Thyroid gland (tissue), 4 donors: ENCODE results near the gene GALNT17. TPM values are rescaled to one million over a fixed set of nuclear protein-coding genes. Genes with fewer than 3 reads are reported as not detected.

Source experiments
- DNase-seq, 2 donors: peaks; one replicate each; pipeline ENCODE4 v3.0.0-alpha.2; 2019
- H3K27ac ChIP-seq, 3 donors: fragments of 200-600 bp; sonication (generic); 1 replicate in 2 of 3; 2 replicates in 1 of 3; pipeline ENCODE4 v1.5.1; 2016 to 2019; ENCODE audit warnings: mild to moderate bottlenecking in 1 of 3, moderate library complexity in 1 of 3
- H3K27me3 ChIP-seq: fragments of 200-600 bp; sonication (generic); one replicate; pipeline ENCODE4 v1.5.1; 2019
- H3K36me3 ChIP-seq, 2 donors: fragments of 200-600 bp; sonication (generic); one replicate each; pipeline ENCODE4 v1.5.1; 2016 to 2019
- H3K4me1 ChIP-seq, 2 donors: fragments of 200-600 bp; sonication (generic); one replicate each; pipeline ENCODE4 v1.5.1; 2017 to 2019
- H3K4me3 ChIP-seq, 3 donors: fragments of 200-600 bp; sonication (generic); replicated peaks in 1 of 3; 1 replicate in 2 of 3; 2 replicates in 1 of 3; pipeline ENCODE4 v1.5.1; 2016; ENCODE audit warnings: mild to moderate bottlenecking in 1 of 3
- H3K9me3 ChIP-seq: fragments of 200-600 bp; sonication (generic); one replicate; pipeline ENCODE4 v1.5.1; 2017
- CTCF ChIP-seq, 6 experiments: fragments of 200-600 bp in 3 of 6; fragments of 450-650 bp in 3 of 6; sonication (generic) in 3 of 6; IDR thresholded peaks; one replicate each; pipeline ENCODE4 v1.5.1; 2016 to 2019; ENCODE audit warnings: antibody characterized with exemption in 6 of 6, mild to moderate bottlenecking in 2 of 6, inconsistent platforms in 1 of 6, moderate library complexity in 1 of 6
- POLR2A ChIP-seq, 2 donors: fragments of 450-650 bp; IDR thresholded peaks; one replicate each; pipeline ENCODE4 v1.6.1; 2017; ENCODE audit warnings: antibody characterized with exemption in 2 of 2, mild to moderate bottlenecking in 2 of 2, moderate library complexity in 1 of 2
- WGBS, 2 donors: methylation state at CpG; one replicate each; pipeline ENCODE4 v1.1.5; 2017; 5-methylcytosine and 5-hydroxymethylcytosine counted together
- intact Hi-C: fragments of 100-400 bp; cut with DNase I; formaldehyde crosslinking; loops from one replicate; pipeline ENCODE4 v1.15.1; 2023
- total RNA-seq, 4 donors: library from RNA; depleted of rRNA; stranded (reverse); fragments of >200 nt; gene quantifications; one replicate each; pipeline ENCODE4 v1.2.3, GENCODE V29; 2016

The GALNT17 gene
- total RNA-seq, 4 donors from 2014 or later = 5.8 to 63.8 (median 37.1) TPM

GRCh38 chr7:71216211-71216610 lies 84.3 kb downstream of the GALNT17 start:
- Histone ChIP-seq H3K36me3 (no peaks in the 10 kb centered on the region), H3K4me3 (no peak overlapping the region), H3K9me3 (no peaks in the 10 kb centered on the region), H3K4me1 (no peaks in the 10 kb centered on the region), H3K27ac (no peak overlapping the region), H3K27me3 (no peaks in the 10 kb centered on the region)
- intact Hi-C loops = no loop called here
- no peak for TF ChIP-seq CTCF (IDR thresholded peaks at IDR 0.05)
- no peak for TF ChIP-seq POLR2A (IDR thresholded peaks at IDR 0.05)
- WGBS, 2 donors = 85 to 86% methylated on average over 4 of the region's 4 CpGs
- DNase-seq = peak in 1 of 2 donors; percentile 35

GRCh38 chr7:71220210-71220695 lies 88.3 kb downstream of the GALNT17 start:
- no peaks in the 10 kb centered on the region for H3K4me1 ChIP-seq
- no peak overlapping the region for H3K4me3 ChIP-seq
- intact Hi-C loops = no loop called here
- H3K36me3 ChIP-seq = no peaks in the 10 kb centered on the region
- peak; percentile 58 to 64 for DNase-seq
- peak overlapping the region in 2 of 3 donors; percentile 34 to 64 for H3K27ac ChIP-seq
- TF ChIP-seq POLR2A (IDR thresholded peaks at IDR 0.05) (no peak), CTCF (IDR thresholded peaks at IDR 0.05) (peak in 3 of 6 experiments; percentile 37 to 65 (median 55))
- no peaks in the 10 kb centered on the region for H3K9me3 ChIP-seq
- H3K27me3 ChIP-seq = no peaks in the 10 kb centered on the region
- 50 to 55% methylated on average over 5 of the region's 5 CpGs for WGBS, 2 donors

GRCh38 chr7:71221049-71221448 lies 89.1 kb downstream of the GALNT17 start:
- intact Hi-C loops = no loop called here
- no peak for DNase-seq
- Histone ChIP-seq H3K4me3 (no peak overlapping the region), H3K4me1 (no peaks in the 10 kb centered on the region), H3K27ac (peak overlapping the region in 2 of 3 donors; percentile 34 to 64), H3K27me3 (no peaks in the 10 kb centered on the region), H3K9me3 (no peaks in the 10 kb centered on the region), H3K36me3 (no peaks in the 10 kb centered on the region)
- 97% methylated on average over 1 of the region's 1 CpG for WGBS, 2 donors
- TF ChIP-seq CTCF (IDR thresholded peaks at IDR 0.05) (no peak), POLR2A (IDR thresholded peaks at IDR 0.05) (no peak)

GRCh38 chr7:71221549-71221948 lies 89.6 kb downstream of the GALNT17 start:
- Histone ChIP-seq H3K9me3 (no peaks in the 10 kb centered on the region), H3K4me1 (no peaks in the 10 kb centered on the region), H3K36me3 (no peaks in the 10 kb centered on the region), H3K27ac (no peak overlapping the region), H3K27me3 (no peaks in the 10 kb centered on the region), H3K4me3 (no peak overlapping the region)
- intact Hi-C loops = no loop called here
- WGBS, 2 donors = 86 to 93% methylated on average over 3 of the region's 3 CpGs
- TF ChIP-seq POLR2A (IDR thresholded peaks at IDR 0.05) (no peak), CTCF (IDR thresholded peaks at IDR 0.05) (no peak)
- no peak for DNase-seq

GRCh38 chr7:71227126-71227525 lies 95.2 kb downstream of the GALNT17 start:
- WGBS, 2 donors = 87 to 90% methylated on average over 5 of the region's 5 CpGs
- DNase-seq = no peak
- no peaks in the 10 kb centered on the region for H3K27me3 ChIP-seq
- H3K4me1 ChIP-seq = no peaks in the 10 kb centered on the region
- no peaks in the 10 kb centered on the region for H3K36me3 ChIP-seq
- no peak for TF ChIP-seq CTCF (IDR thresholded peaks at IDR 0.05)
- TF ChIP-seq POLR2A (IDR thresholded peaks at IDR 0.05) = no peak
- no peak overlapping the region for H3K27ac ChIP-seq
- H3K9me3 ChIP-seq = no peaks in the 10 kb centered on the region
- intact Hi-C loops = no loop called here
- no peak overlapping the region for H3K4me3 ChIP-seq
